Measurements from ENCODE around the gene STAP2.
"Not testable (repeated sequence)": the region's sequence is repeated elsewhere in the genome, so short reads cannot be mapped to it uniquely, and the experiment has no call there.

Gene STAP2

GRCh38 chr19:4342615-4343369 is 4.2 kb upstream of the STAP2 start:
- peak; percentile 100 for DNase-seq (ENCODE audit: low read depth)
- peak; percentile 28 for TF ChIP-seq CTCF (conservative IDR thresholded peaks at IDR 0.05; ENCODE audit: control insufficient read depth, insufficient read depth, low read depth, low read length)
- peak overlapping the region; percentile 74 for H3K4me3 ChIP-seq (ENCODE audit: control insufficient read depth, low read depth, low read length)

- peak overlapping the region; percentile 64 for H3K4me3 ChIP-seq (ENCODE audit: control insufficient read depth, low read depth, low read length)
- peak; percentile 57 for DNase-seq (ENCODE audit: low read depth)
These were observed 3.6 kb upstream of the STAP2 start for GRCh38 chr19:4342314-4342614.

GRCh38 chr19:4337906-4338440 is 654 bp downstream of the STAP2 start:
- no peak for DNase-seq (ENCODE audit: low read depth)
- no peak for TF ChIP-seq CTCF (conservative IDR thresholded peaks at IDR 0.05; ENCODE audit: control insufficient read depth, insufficient read depth, low read depth, low read length)

More at GRCh38 chr19:4342314-4342614, 3.6 kb upstream of the STAP2 start:
- no peak for TF ChIP-seq CTCF (conservative IDR thresholded peaks at IDR 0.05; ENCODE audit: control insufficient read depth, insufficient read depth, low read depth, low read length)

GRCh38 chr19:4334929-4335570 is 3.6 kb downstream of the STAP2 start:
- no peak overlapping the region for H3K4me3 ChIP-seq (ENCODE audit: control insufficient read depth, low read depth, low read length)
- no peak for DNase-seq (ENCODE audit: low read depth)
- TF ChIP-seq CTCF (conservative IDR thresholded peaks at IDR 0.05; ENCODE audit: control insufficient read depth, insufficient read depth, low read depth, low read length), result no peak

More at GRCh38 chr19:4337906-4338440, 654 bp downstream of the STAP2 start:
- peak overlapping the region; percentile 25 for H3K4me3 ChIP-seq (ENCODE audit: control insufficient read depth, low read depth, low read length)

GRCh38 chr19:4329858-4330257 is 8.8 kb downstream of the STAP2 start:
- DNase-seq (ENCODE audit: low read depth), result no peak
- no peak overlapping the region for H3K4me3 ChIP-seq (ENCODE audit: control insufficient read depth, low read depth, low read length)

GRCh38 chr19:4328991-4329681 is 9.5 kb downstream of the STAP2 start:
- DNase-seq (ENCODE audit: low read depth), result not testable (repeated sequence)
- H3K4me3 ChIP-seq (ENCODE audit: control insufficient read depth, low read depth, low read length), result peak overlapping the region; percentile 58

More at GRCh38 chr19:4329858-4330257, 8.8 kb downstream of the STAP2 start:
- no peak for TF ChIP-seq CTCF (conservative IDR thresholded peaks at IDR 0.05; ENCODE audit: control insufficient read depth, insufficient read depth, low read depth, low read length)
